GM12801 (cell line): Measurements from ENCODE around the gene MAGIX.

Source experiments
- TF ChIP-seq, protein P1 (sequence below): IDR thresholded peaks from one replicate; pipeline ENCODE4 v1.5.1; 2011; ENCODE audit warnings: control low read depth; ENCODE audit not compliant: insufficient read length; ENCODE audit errors: extremely low read depth

MAGIX gene

DNA sequence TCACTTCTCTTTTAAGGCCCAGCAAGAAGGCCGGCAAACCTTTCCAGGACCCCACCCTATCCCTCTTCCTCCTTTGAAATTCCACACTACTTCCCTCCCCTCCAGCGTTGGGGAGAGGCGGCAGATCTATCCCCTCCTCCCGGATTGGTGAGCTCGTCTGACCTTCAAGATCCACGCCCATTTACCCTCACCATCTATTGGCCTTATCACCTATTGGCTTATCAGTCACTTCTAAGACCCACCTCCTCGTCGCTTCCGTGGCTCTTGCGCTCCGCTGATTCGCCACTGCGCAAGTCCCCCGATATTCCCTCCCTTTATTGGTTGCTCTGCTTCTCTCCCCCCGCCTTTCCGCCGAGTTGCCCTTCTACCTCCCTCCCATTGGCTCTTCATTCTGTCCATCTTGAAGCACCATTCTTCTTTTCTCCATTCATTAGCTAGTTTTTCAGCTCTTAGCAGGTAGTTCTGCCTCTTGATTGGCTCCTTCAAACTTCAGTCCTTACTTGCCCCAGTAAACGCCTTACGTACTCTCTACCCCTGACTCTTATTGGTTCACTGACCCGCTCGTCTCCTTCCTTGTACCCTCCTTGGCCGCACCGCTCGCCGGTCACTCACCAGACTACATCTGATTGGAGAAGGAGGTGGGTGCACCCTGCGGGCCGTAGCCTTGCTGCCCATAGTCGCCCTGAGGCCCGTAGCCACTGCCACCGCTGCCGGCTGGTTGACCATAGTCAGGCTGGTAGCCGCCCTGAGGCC, 28.4 kb downstream of the MAGIX start:
- TF ChIP-seq, protein P1, sequence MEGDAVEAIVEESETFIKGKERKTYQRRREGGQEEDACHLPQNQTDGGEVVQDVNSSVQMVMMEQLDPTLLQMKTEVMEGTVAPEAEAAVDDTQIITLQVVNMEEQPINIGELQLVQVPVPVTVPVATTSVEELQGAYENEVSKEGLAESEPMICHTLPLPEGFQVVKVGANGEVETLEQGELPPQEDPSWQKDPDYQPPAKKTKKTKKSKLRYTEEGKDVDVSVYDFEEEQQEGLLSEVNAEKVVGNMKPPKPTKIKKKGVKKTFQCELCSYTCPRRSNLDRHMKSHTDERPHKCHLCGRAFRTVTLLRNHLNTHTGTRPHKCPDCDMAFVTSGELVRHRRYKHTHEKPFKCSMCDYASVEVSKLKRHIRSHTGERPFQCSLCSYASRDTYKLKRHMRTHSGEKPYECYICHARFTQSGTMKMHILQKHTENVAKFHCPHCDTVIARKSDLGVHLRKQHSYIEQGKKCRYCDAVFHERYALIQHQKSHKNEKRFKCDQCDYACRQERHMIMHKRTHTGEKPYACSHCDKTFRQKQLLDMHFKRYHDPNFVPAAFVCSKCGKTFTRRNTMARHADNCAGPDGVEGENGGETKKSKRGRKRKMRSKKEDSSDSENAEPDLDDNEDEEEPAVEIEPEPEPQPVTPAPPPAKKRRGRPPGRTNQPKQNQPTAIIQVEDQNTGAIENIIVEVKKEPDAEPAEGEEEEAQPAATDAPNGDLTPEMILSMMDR: no peak

DNA sequence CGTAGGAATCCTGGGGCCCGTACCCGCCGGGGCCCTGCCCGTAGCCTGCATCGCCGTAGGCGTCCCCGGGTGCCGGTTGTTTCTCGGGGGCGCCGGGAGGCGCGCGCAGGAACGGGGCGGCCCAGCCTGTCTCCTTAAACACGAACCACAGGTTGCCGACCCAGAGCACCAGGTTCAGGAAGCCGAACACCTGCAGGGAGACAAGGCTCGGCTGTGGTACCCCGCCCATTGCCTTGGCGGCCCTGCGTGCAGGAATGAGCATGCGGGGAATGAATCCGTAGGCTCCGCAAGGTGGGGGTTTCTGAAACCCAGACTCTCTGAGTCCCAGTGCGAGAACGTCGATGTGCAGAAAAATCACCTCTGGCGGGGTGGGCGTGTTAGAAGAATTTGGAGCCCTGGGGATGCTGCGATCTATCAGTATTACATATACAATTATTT, 29.0 kb downstream of the MAGIX start:
- TF ChIP-seq, protein P1: no peak

DNA sequence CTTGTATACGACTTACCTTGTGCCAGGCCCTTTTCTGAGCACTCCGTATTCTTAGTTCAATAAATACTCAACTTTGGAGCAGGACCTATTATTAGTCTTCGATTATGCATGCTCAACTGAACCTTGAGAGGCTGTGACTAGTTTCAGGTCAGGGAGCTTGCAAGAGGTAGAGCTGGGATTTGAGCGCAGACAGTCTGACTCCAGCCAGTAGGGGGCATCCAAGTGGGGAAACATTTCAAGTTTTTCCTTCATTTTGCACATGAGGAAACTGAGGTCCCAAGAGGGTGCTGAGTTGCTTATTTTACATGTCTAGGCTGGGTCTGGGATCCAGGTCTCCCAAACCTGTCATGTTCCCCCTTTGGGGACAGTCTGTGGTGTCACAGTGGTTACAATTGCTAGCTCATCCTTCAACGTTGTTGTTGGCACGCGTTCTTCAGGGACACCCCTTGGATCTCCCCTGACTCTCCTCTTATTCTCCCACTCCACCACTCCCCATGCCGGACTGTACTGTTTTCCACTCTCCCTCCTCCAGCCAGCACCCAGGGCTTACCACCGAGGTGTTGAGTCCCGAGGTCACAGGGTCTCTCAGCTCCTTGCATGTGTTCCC, 30.3 kb downstream of the MAGIX start:
- TF ChIP-seq, protein P1: no peak

DNA sequence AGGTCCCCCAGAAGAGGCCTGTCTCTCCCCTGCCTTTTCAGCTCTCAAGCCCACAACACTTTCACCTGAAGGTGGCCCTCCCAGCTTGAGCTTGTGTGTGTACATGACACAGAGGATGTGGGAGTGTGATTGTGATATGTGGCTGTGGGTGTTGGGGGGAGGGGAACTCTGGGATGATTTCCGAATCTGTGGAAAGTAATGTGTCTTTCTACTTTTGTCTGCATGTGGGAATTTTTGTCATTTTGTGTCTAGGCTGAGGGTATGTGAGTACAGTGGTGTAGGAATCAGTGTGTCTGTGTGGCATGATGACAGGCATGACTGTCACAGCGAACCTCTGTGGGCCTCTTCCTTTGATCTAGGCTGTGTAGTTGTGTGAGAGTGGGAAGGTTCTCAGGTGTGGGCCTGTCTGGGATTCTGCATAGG, 31.0 kb downstream of the MAGIX start:
- TF ChIP-seq, protein P1: no peak

DNA sequence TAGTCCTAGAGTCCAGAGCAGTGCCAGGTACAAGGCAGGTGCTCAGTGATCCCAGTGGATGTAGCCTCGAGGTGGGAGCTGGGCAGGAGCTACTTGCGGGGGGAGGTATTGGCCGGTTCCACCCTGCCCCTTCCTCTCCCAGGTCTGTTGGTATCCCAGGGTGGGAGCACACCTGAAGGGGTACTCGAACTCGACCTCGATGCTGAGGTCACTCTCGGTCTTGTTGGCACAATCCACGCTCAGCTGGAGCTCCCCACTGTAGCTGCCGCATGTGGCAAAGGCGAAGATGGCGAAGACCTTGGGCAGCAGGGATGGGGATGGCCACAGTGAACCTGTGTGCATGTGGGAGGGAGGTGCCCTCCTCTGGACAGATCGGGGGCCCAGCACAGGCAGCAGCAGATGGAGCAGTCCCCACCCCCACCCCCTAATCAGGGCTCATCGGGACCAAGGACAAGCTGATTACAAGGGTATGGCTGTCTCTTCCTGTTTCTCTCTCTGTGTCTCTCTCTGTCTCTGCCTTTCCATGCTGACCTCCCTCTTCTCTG, 35.1 kb downstream of the MAGIX start:
- TF ChIP-seq, protein P1: no peak

DNA sequence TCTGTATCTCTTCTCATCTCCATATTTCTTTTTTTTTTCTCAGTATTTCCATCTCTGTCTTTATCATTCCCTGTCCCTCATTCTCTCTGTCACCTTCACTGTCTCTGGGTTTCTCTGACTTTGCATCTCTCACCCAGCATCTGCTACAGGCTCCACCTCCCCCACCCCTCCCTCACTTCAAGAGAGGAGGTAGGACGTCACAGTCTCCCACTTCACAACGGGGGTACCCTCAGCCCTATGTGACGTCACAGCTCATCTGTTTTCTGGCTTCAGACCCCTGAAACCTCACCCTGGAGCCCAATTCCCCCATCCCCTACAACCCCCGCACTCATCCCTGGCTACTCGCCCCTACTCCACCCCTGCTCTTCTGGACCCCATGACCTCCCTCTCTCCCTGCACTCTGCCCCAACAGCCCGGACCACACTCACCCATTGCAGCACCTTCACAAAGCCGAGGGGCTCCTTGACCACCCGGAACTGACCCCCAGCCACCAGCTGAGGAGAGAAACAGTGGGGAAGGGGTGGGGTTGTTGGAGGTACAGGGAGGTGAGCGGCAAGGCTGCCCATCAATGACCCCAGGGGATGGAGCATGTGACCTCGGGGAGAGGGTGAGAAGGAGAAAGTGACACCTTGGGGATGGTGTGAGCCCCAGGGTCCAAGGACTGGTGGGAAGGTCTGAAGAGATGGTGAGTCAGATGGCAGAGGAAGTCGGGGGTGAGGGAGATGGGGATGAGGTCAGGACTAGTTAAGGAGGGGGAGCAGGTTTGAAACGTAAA, 36.2 kb downstream of the MAGIX start:
- TF ChIP-seq, protein P1: no peak

DNA sequence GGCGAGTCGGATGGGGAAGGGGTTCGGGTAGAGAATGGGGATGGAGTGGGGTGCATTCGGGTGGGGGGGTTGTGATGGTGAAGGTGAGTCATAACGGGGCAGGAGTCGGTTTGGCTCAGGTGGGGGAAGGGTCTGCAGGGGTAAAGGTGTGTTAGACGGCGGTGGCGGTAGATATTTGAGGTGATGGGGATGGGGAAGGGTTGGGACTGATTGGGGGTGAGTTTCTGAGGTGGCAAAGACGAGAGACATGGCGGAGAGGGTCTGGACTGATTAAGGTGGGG, 36.7 kb downstream of the MAGIX start:
- TF ChIP-seq, protein P1: no peak
